SK-N-SH treated with all-trans-retinoic acid at 6 μM for 48 hours (cell line): ENCODE data around the gene CTDSP1.

Experiments used
- GLIS3 ChIP-seq: fragments of 250-450 bp; sonication (Bioruptor Pico); IDR thresholded peaks from 2 replicates; pipeline ENCODE4 v1.5.0; 2020; ENCODE audit warnings: mild to moderate bottlenecking, moderate library complexity
- OSR1 ChIP-seq: fragments of 250-450 bp; sonication (Bioruptor Pico); IDR thresholded peaks from 2 replicates; pipeline ENCODE4 v1.8.0; 2022; ENCODE audit warnings: moderate library complexity, mild to moderate bottlenecking, inconsistent platforms
- PPARA ChIP-seq: fragments of 250-450 bp; sonication (Bioruptor Pico); IDR thresholded peaks from 2 replicates; pipeline ENCODE4 v1.5.0; 2020; ENCODE audit warnings: mild to moderate bottlenecking, borderline replicate concordance
- RARB ChIP-seq: fragments of 250-450 bp; sonication (Bioruptor Pico); IDR thresholded peaks from 2 replicates; pipeline ENCODE4 v1.8.0; 2021; ENCODE audit warnings: mild to moderate bottlenecking, moderate library complexity
- TSHZ2 ChIP-seq: fragments of 250-450 bp; sonication (Bioruptor Pico); IDR thresholded peaks from 2 replicates; pipeline ENCODE4 v1.5.0; 2020; ENCODE audit warnings: mild to moderate bottlenecking, moderate library complexity
- ZC3H10 ChIP-seq: fragments of 250-450 bp; sonication (Bioruptor Pico); IDR thresholded peaks from 2 replicates; pipeline ENCODE4 v1.5.1; 2021; ENCODE audit warnings: mild to moderate bottlenecking, moderate library complexity
- ZNF565 ChIP-seq: fragments of 450-650 bp; formaldehyde crosslinking; conservative IDR thresholded peaks from 2 replicates; pipeline ENCODE4 v1.5.0; 2020; ENCODE audit warnings: low read depth, mild to moderate bottlenecking, moderate library complexity
- ZNF70 ChIP-seq: fragments of 450-650 bp; formaldehyde crosslinking; IDR thresholded peaks from 2 replicates; pipeline ENCODE4 v1.5.0; 2020; ENCODE audit warnings: mild to moderate bottlenecking, moderate library complexity
- TF ChIP-seq, protein P1 (sequence below): fragments of 250-450 bp; sonication (Bioruptor Pico); IDR thresholded peaks from 2 replicates; pipeline ENCODE4 v1.8.0; 2020; ENCODE audit warnings: mild to moderate bottlenecking, moderate library complexity, borderline replicate concordance

DNA sequence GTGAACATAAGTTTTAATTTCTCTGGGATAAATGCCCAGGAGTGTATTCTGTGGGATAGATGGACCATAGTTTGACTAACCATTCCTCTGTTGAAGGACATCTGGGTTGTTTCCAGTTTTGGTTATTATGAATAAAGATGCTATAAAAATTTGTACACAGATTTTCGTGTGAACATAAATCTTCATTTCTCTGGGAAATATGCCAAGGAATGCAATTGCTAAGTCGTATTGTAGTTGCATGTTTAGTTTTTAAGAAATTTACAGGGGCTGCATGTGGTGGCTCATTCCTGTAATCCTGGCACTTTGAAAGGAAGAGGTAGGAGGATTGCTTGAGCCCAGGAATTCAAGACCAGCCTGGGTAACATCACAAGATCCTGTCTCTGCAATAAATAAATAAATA, 24.5 kb upstream of the CTDSP1 start:
- TF ChIP-seq TSHZ2 (CRISPR knock-in tag) = no peak
- TF ChIP-seq, protein P1, sequence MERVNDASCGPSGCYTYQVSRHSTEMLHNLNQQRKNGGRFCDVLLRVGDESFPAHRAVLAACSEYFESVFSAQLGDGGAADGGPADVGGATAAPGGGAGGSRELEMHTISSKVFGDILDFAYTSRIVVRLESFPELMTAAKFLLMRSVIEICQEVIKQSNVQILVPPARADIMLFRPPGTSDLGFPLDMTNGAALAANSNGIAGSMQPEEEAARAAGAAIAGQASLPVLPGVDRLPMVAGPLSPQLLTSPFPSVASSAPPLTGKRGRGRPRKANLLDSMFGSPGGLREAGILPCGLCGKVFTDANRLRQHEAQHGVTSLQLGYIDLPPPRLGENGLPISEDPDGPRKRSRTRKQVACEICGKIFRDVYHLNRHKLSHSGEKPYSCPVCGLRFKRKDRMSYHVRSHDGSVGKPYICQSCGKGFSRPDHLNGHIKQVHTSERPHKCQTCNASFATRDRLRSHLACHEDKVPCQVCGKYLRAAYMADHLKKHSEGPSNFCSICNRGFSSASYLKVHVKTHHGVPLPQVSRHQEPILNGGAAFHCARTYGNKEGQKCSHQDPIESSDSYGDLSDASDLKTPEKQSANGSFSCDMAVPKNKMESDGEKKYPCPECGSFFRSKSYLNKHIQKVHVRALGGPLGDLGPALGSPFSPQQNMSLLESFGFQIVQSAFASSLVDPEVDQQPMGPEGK = no peak
- TF ChIP-seq OSR1 (CRISPR knock-in tag) = no peak
- TF ChIP-seq PPARA (CRISPR knock-in tag) = no peak
- TF ChIP-seq ZC3H10 = no peak
- no peak for TF ChIP-seq RARB (CRISPR knock-in tag)
- no peak for TF ChIP-seq GLIS3
- TF ChIP-seq ZNF70 (CRISPR knock-in tag) = no peak
- no peak for TF ChIP-seq ZNF565
